Ectodermal cell (in vitro differentiated cells): ENCODE results near the gene LRRFIP1.

Experiments
- H3K27ac ChIP-seq: 2 replicates; pipeline ENCODE4 v1.7.0; 2013; ENCODE audit warnings: mild to moderate bottlenecking, low read depth, low read length; ENCODE audit not compliant: insufficient read depth, poor library complexity, severe bottlenecking
- H3K27me3 ChIP-seq: 2 replicates; pipeline ENCODE4 v1.7.0; 2013; ENCODE audit warnings: mild to moderate bottlenecking, low read length; ENCODE audit not compliant: insufficient read depth, control insufficient read depth, poor library complexity, severe bottlenecking
- H3K36me3 ChIP-seq: one replicate; pipeline ENCODE4 v1.7.0; 2013; ENCODE audit warnings: low read length; ENCODE audit not compliant: control insufficient read depth, insufficient read depth
- H3K4me1 ChIP-seq: one replicate; pipeline ENCODE4 v1.7.0; 2013; ENCODE audit warnings: low read length; ENCODE audit not compliant: control insufficient read depth, insufficient read depth
- H3K4me3 ChIP-seq: 2 replicates; pipeline ENCODE4 v1.7.0; 2013; ENCODE audit warnings: low read depth, low read length, control low read depth; ENCODE audit not compliant: insufficient read depth
- H3K9me3 ChIP-seq: 2 replicates; pipeline ENCODE4 v1.7.0; 2013; ENCODE audit warnings: mild to moderate bottlenecking, low read length, moderate library complexity; ENCODE audit not compliant: control insufficient read depth
- WGBS, 2 experiments: methylation state at CpG; one replicate each; pipeline ENCODE4 v1.1.7; 2013; ENCODE audit warnings: missing lambda C conversion rate in 2 of 2; 5-methylcytosine and 5-hydroxymethylcytosine counted together

The LRRFIP1 gene

DNA sequence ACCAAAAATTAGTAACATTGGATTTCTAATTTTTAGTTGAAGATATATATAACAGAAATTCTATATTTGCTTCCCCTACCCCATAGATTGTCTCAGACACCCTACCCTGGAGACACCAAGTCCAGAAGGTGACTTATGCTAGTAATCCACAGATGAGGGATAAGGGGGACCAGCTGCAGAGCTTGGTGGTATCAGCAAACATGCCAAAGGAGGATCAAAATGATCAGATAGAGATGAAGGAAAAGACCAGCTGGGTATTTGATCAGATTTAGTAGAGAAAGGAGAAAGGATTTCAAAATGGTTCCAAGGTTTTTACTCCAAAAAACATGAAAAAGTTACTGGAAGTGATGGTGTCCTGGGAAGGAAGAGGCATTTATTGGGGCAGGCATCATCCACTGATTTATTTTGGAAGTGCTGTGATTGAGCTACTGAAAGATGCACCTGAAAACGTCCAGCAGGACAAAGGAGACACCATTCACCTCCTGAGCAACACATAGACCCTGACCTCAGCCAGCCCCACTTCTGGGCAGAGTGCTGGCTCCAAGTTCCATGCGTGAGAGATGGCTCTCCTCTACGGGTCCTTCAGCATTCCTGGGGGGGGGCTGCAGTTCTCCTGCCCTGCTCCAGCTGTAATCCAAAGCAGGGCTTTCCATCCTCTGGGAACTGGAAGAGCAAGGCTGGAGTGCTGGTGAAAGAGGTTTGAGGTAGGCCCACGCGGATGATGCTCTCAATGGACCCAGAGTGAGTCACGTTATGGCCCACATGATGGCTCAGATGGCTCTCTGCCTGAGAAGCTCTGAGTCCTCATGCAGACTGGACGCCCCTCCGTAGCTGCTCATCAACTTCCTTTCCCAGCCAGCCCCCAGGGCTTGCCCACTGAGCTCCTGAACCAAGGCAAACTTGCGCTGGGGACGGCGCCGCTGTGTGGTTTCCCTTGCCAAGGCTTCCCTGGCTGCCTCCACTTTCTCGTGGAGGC lies 3.7 kb upstream of the LRRFIP1 start:
- Histone ChIP-seq H3K27me3 (peaks cover 32% of the 10 kb centered on the region), H3K9me3 (no peaks in the 10 kb centered on the region), H3K36me3 (no peaks in the 10 kb centered on the region), H3K27ac (no peak overlapping the region), H3K4me3 (no peak overlapping the region), H3K4me1 (peaks cover 7% of the 10 kb centered on the region)
- WGBS, 2 experiments, result 90% methylated on average over 13 of the region's 13 CpGs

GRCh38 chr2:237624565-237624964 lies 2.8 kb upstream of the LRRFIP1 start:
- H3K27me3 ChIP-seq, result peaks cover 36% of the 10 kb centered on the region

DNA sequence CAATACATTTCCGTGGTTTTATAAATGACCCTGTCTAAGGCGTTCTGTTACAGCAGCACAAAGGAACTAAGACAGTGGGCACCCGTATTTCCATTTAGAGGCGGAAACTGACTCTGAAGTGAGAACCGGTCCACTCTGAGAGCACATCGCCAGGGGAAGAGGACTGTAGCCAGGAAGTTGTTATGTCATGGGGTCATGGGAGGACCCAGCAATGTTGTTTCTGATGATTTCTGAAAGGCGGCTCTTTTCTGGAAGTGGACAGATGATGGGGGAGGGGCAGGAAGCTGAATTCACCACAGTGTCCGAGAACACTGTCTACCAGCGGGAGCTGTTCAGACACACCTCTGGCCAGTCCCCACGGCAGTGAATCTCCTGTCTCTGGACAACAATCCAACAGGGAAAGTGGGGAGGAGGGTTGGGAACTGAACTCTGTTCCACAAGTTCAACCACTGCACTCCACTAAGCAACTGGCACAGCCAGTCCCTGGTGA lies 2.1 kb upstream of the LRRFIP1 start:
- Histone ChIP-seq H3K4me3 (no peak overlapping the region), H3K27ac (no peak overlapping the region), H3K27me3 (peaks cover 36% of the 10 kb centered on the region), H3K9me3 (no peaks in the 10 kb centered on the region), H3K36me3 (no peaks in the 10 kb centered on the region), H3K4me1 (peaks cover 9% of the 10 kb centered on the region)
- whole genome bisulfite sequencing, 2 experiments, result 95 to 96% methylated on average over 10 of the region's 10 CpGs

More at GRCh38 chr2:237624565-237624964, 2.8 kb upstream of the LRRFIP1 start:
- 92% methylated on average over 6 of the region's 6 CpGs for WGBS, 2 experiments
- Histone ChIP-seq H3K36me3 (no peaks in the 10 kb centered on the region), H3K4me3 (no peak overlapping the region), H3K9me3 (no peaks in the 10 kb centered on the region), H3K4me1 (peaks cover 9% of the 10 kb centered on the region), H3K27ac (no peak overlapping the region)

- WGBS, 2 experiments, result 88 to 94% methylated on average over 6 of the region's 6 CpGs
- no peak overlapping the region for H3K27ac ChIP-seq
- no peaks in the 10 kb centered on the region for H3K9me3 ChIP-seq
- no peak overlapping the region for H3K4me3 ChIP-seq
- peaks cover 36% of the 10 kb centered on the region for H3K27me3 ChIP-seq
- H3K36me3 ChIP-seq, result no peaks in the 10 kb centered on the region
- H3K4me1 ChIP-seq, result peaks cover 9% of the 10 kb centered on the region
These were observed 1.6 kb upstream of the LRRFIP1 start for GRCh38 chr2:237625777-237626176.

DNA sequence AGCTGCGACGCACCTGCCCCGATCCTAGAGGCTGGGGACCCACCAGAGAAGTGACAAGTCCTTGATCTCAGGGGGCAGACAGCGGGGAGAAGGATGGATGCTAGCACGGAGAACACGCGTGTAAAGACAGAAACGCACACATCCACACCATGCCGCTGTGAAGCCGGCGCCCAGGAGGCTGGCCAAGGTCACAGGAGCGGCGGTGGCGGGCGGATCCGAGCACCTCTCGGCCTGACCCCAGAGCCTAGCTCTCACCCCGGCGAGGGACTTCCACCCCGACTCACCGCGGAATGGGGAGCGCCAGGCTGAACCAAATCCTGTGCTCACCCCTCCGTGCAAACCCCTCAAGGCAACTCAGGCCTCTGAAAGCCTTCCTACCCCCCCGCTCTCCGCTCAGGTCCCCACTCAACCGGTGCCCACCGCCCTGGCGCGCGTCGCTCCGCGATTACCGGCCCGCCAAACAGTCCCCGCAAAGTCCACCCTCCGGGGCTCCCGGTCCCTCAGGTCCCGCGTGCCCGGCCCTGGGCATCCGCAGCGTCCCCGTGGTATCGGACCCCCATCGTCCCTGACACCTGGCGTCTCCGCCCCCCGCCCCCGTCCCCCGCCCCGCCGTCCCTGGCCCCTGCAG lies 460 bp upstream of the LRRFIP1 start:
- Histone ChIP-seq H3K27me3 (peaks cover 36% of the 10 kb centered on the region), H3K4me1 (peaks cover 9% of the 10 kb centered on the region), H3K27ac (no peak overlapping the region), H3K9me3 (no peaks in the 10 kb centered on the region), H3K36me3 (no peaks in the 10 kb centered on the region), H3K4me3 (peak overlapping the region; percentile 61)
- WGBS, 2 experiments, result 13% methylated on average over 54 of the region's 54 CpGs

DNA sequence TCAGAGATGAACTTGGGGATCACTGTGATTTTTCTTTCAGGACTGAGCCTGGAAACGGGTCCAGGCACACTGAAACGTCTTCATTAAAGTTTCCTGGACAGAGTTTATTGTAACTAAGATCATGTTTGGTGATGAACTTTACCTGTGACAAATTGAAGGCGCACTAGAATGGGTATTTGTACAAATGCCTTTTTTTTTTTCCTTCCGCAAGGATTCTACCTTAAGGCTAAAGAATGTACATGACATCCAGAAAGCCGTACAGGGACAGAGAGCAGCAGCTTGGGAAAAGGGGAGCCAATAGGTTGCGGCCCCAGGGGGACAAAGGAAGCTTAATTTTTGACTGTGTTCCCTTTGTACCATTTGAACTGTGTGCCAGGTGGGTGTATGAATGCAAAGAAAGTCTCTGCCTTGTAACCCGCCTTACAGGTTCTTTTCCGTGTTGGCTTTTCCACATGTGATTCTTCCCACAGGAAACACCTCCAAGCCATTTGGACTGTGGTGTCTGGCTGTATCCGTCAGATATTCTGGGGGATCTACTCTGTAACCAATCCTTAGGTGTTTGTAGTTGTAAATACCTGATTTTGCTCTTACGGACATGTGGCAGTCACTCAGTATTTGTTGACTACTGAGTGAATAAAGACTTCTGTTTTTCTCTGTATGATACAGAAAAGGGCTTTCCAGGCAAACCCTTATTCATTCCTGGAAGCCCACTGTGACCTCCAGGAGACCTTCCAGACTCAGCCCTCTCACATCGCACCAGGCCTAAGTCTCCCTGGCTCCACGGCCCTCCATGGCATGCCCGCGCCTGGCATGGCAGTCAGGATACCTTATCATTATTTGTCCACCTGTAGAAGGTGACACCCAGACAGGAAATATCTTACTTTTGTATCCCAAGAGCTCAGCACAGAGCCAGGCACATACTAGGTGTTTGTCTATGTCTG lies 1.1 kb downstream of the LRRFIP1 start:
- Histone ChIP-seq H3K27ac (no peak overlapping the region), H3K4me3 (peak overlapping the region; percentile 61), H3K9me3 (no peaks in the 10 kb centered on the region), H3K4me1 (peaks cover 9% of the 10 kb centered on the region), H3K36me3 (no peaks in the 10 kb centered on the region), H3K27me3 (peaks cover 36% of the 10 kb centered on the region)
- 73 to 78% methylated on average over 13 to 14 of the region's 14 CpGs for WGBS, 2 experiments

DNA sequence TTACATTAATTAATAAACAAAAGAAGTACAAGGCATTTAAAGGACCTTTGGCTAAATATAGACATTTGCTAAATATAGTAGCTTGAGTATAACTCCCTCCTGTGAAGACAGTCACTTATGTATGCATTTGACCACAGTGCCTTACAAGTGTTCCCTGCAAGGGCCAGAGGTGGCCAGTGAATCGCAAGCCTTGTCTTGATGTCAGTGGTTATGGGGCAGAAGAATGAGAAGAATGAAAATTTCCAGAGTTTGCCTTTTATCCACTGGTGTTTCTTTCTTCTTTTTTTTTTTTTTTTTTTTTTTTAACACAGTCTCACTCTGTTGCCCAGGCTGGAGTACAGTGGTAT lies 1.8 kb downstream of the LRRFIP1 start:
- WGBS, 2 experiments, result 100% methylated on average over 1 of the region's 1 CpG
- Histone ChIP-seq H3K27me3 (peaks cover 36% of the 10 kb centered on the region), H3K27ac (no peak overlapping the region), H3K36me3 (no peaks in the 10 kb centered on the region), H3K4me3 (no peak overlapping the region), H3K9me3 (no peaks in the 10 kb centered on the region), H3K4me1 (peaks cover 9% of the 10 kb centered on the region)

DNA sequence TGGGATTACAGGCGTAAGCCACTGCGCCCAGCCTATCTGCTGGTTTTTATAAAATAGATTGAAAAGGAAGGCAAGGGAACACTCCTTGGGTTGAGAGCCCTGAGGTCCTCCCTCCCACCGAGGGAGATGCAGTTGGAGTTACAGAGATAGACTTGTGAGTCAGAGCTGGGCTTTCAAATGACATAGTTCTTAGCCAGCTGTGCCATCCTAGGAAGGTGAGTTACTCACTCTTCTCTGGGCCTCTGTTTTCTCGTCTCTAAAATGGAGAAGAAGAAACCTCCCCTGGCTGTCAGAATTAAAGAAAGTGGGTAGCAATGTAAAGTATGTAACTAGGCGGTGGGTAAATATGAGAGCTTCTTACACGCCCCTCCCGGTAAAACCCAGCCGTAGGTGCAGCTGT lies 2.4 kb downstream of the LRRFIP1 start:
- WGBS, 2 experiments, result 92 to 96% methylated on average over 8 of the region's 8 CpGs
- Histone ChIP-seq H3K9me3 (no peaks in the 10 kb centered on the region), H3K27me3 (peaks cover 36% of the 10 kb centered on the region), H3K4me3 (no peak overlapping the region), H3K4me1 (peaks cover 9% of the 10 kb centered on the region), H3K36me3 (no peaks in the 10 kb centered on the region), H3K27ac (no peak overlapping the region)

- peaks cover 36% of the 10 kb centered on the region for H3K27me3 ChIP-seq
- H3K4me1 ChIP-seq, result peaks cover 9% of the 10 kb centered on the region
- no peaks in the 10 kb centered on the region for H3K9me3 ChIP-seq
- no peaks in the 10 kb centered on the region for H3K36me3 ChIP-seq
- no peak overlapping the region for H3K4me3 ChIP-seq
- H3K27ac ChIP-seq, result no peak overlapping the region
- 92 to 95% methylated on average over 12 of the region's 12 CpGs for WGBS, 2 experiments
These were observed 3.0 kb downstream of the LRRFIP1 start for GRCh38 chr2:237630216-237631000.
